T-cell (primary cell): Measurements from ENCODE around the gene DNAJC25. TPM values are rescaled to one million over a fixed set of nuclear protein-coding genes. Genes with fewer than 3 reads are reported as not detected.

Source experiments
- ATAC-seq, 4 experiments: fragments of 200-7000 bp in 3 of 4; fragments of 150-1000 bp in 1 of 4; cut with Tn5 transposase; replicated peaks in 1 of 4; 1 replicate in 3 of 4; 2 replicates in 1 of 4; pipeline ENCODE4 v1.10.0; 2021; ENCODE audit warnings: moderate library complexity in 3 of 4, mild to moderate bottlenecking in 2 of 4, moderate number of reproducible peaks in 1 of 4
- CTCF ChIA-PET, 2 donors: fragments of 300-600 bp; sonication (Branson Sonifier 250); formaldehyde crosslinking; loops; one replicate each; lab custom pipeline; 2022; ENCODE audit warnings: antibody characterized with exemption in 2 of 2; lab: Charles Lee
- POLR2A ChIA-PET, 2 donors: fragments of 300-600 bp; sonication (Branson Sonifier 250); formaldehyde crosslinking; loops; one replicate each; lab custom pipeline; 2022; ENCODE audit warnings: antibody characterized with exemption in 2 of 2; lab: Charles Lee
- DNase-seq, 35 experiments: peaks; one replicate each; pipeline versions ENCODE4 v3.0.0 to v3.0.0-alpha.2; 2013 to 2023
- H3K27ac ChIP-seq: one replicate; pipeline ENCODE4 v1.5.1; 2013; ENCODE audit warnings: low read length
- H3K27me3 ChIP-seq, 2 experiments: replicated peaks in 1 of 2; 1 replicate in 1 of 2; 2 replicates in 1 of 2; pipeline versions ENCODE4 v1.6.1 to v1.7.0; 2013; ENCODE audit warnings: low read length in 1 of 2, mixed read lengths in 1 of 2; ENCODE audit not compliant: control insufficient read depth in 2 of 2, insufficient read depth in 2 of 2; ENCODE audit errors: extremely low read depth in 1 of 2
- H3K36me3 ChIP-seq, 2 donors: 1 replicate in 1 of 2; 2 replicates in 1 of 2; pipeline versions ENCODE4 v1.6.1 to v1.7.0; 2013; ENCODE audit warnings: low read length in 1 of 2; ENCODE audit not compliant: control insufficient read depth in 2 of 2, insufficient read depth in 1 of 2; ENCODE audit errors: extremely low read depth in 1 of 2
- H3K4me1 ChIP-seq, 2 experiments: 1 replicate in 1 of 2; 2 replicates in 1 of 2; pipeline versions ENCODE4 v1.6.1 to v1.7.0; 2013; ENCODE audit warnings: low read length in 2 of 2, mixed read lengths in 1 of 2; ENCODE audit not compliant: insufficient read depth in 2 of 2, control insufficient read depth in 1 of 2; ENCODE audit errors: extremely low read depth in 1 of 2
- H3K4me3 ChIP-seq, 2 donors: 1 replicate in 1 of 2; 2 replicates in 1 of 2; pipeline versions ENCODE4 v1.5.1 to v1.7.0; 2013; ENCODE audit warnings: mild to moderate bottlenecking in 2 of 2, low read length in 1 of 2, moderate library complexity in 1 of 2; ENCODE audit not compliant: control insufficient read depth in 1 of 2; ENCODE audit errors: extremely low read depth in 1 of 2
- H3K9me3 ChIP-seq: 2 replicates; pipeline ENCODE4 v1.7.0; 2013
- H3K27ac Mint-ChIP-seq, 2 donors: one replicate each; pipeline ENCODE4 v1.8.0; 2020 to 2021; ENCODE audit warnings: mild to moderate bottlenecking in 2 of 2, mixed read lengths in 2 of 2
- H3K27me3 Mint-ChIP-seq, 2 donors: one replicate each; pipeline ENCODE4 v1.8.0; 2021 to 2022; ENCODE audit warnings: mixed read lengths in 2 of 2
- H3K36me3 Mint-ChIP-seq: one replicate; pipeline ENCODE4 v1.8.0; 2021; ENCODE audit warnings: mixed read lengths
- H3K4me1 Mint-ChIP-seq, 3 donors: one replicate each; pipeline ENCODE4 v1.8.0; 2020 to 2022; ENCODE audit warnings: mixed read lengths in 3 of 3, mild to moderate bottlenecking in 1 of 3
- H3K4me3 Mint-ChIP-seq, 3 donors: one replicate each; pipeline ENCODE4 v1.8.0; 2020 to 2022; ENCODE audit warnings: mild to moderate bottlenecking in 3 of 3, mixed read lengths in 3 of 3, moderate library complexity in 3 of 3
- H3K9me3 Mint-ChIP-seq, 3 donors: one replicate each; pipeline ENCODE4 v1.8.0; 2020 to 2022; ENCODE audit warnings: mixed read lengths in 3 of 3
- WGBS: methylation state at CpG from one replicate; pipeline ENCODE4 v1.1.5; 2013; ENCODE audit warnings: missing lambda C conversion rate; ENCODE audit not compliant: insufficient coverage; 5-methylcytosine and 5-hydroxymethylcytosine counted together
- total RNA-seq, 35 experiments: library from RNA in 6 of 35; stranded (reverse) in 6 of 35; fragments of 120-200 nt in 1 of 35; gene quantifications; one replicate each; pipeline versions ENCODE4 v1.2.1 to v1.2.4 and lab custom pipeline; 2013 to 2026

DNAJC25 gene
- total RNA-seq, 5 donors from 2014 or later (not counting 1 experiment from before 2014, with no cell fraction given) = 2.8 to 5.1 (median 3.6) TPM

- Histone ChIP-seq H3K9me3 (no peaks in the 10 kb centered on the region), H3K4me1 (no peaks in the 10 kb centered on the region), H3K27me3 (no peaks in the 10 kb centered on the region), H3K36me3 (peaks cover 3 to 4% of the 10 kb centered on the region in 2 donors), H3K27ac (no peak overlapping the region), H3K4me3 (no peak overlapping the region)
- no peaks in the 10 kb centered on the region for H3K9me3 Mint-ChIP-seq
- DNase-seq (no peak), ATAC-seq (no peak)
- no peak overlapping the region for H3K27ac Mint-ChIP-seq
- H3K27me3 Mint-ChIP-seq = no peaks in the 10 kb centered on the region
- H3K36me3 Mint-ChIP-seq = peaks cover 33% of the 10 kb centered on the region
- 97% methylated on average over 4 of the region's 6 CpGs for WGBS
- no peaks in the 10 kb centered on the region for H3K4me1 Mint-ChIP-seq
- no peak overlapping the region for H3K4me3 Mint-ChIP-seq
- ChIA-PET CTCF (no interaction called here), POLR2A (no interaction called here)
Measured at GRCh38 chr9:111679199-111679598, 48.1 kb downstream of the DNAJC25 start.

GRCh38 chr9:111683392-111683791, 52.3 kb downstream of the DNAJC25 start:
- CTCF ChIA-PET = no interaction called here

GRCh38 chr9:111691672-111692329, 60.7 kb downstream of the DNAJC25 start:
- no CpG with 5 or more reads among the region's 5 CpGs for WGBS
- peaks cover 12% of the 10 kb centered on the region for H3K36me3 Mint-ChIP-seq
- H3K27ac Mint-ChIP-seq = no peak overlapping the region
- DNase-seq (peak in 1 of 35 experiments; percentile 25), ATAC-seq (no peak)
- no peak overlapping the region for H3K27ac ChIP-seq
- POLR2A ChIA-PET = no interaction called here
- no peaks in the 10 kb centered on the region for H3K27me3 ChIP-seq
- CTCF ChIA-PET = interaction anchor here in 1 of 2 donors (1.2 kb wide), 1 partner anchor 383 kb away, joined by 4 read pairs; no protein-coding TSS in a partner anchor
- no peaks in the 10 kb centered on the region for H3K9me3 ChIP-seq
- H3K4me1 Mint-ChIP-seq = peaks cover 0 to 4% (median 0%) of the 10 kb centered on the region in 3 donors
- H3K4me3 Mint-ChIP-seq = no peak overlapping the region
- H3K4me1 ChIP-seq = no peaks in the 10 kb centered on the region
- H3K9me3 Mint-ChIP-seq = no peaks in the 10 kb centered on the region
- no peaks in the 10 kb centered on the region for H3K27me3 Mint-ChIP-seq
- H3K36me3 ChIP-seq = no peaks in the 10 kb centered on the region
- H3K4me3 ChIP-seq = no peak overlapping the region

More at GRCh38 chr9:111683392-111683791, 52.3 kb downstream of the DNAJC25 start:
- DNase-seq (no peak), ATAC-seq (no peak)
- H3K4me3 Mint-ChIP-seq = no peak overlapping the region
- Histone ChIP-seq H3K4me3 (no peak overlapping the region), H3K4me1 (no peaks in the 10 kb centered on the region), H3K9me3 (no peaks in the 10 kb centered on the region), H3K27ac (no peak overlapping the region), H3K36me3 (no peaks in the 10 kb centered on the region), H3K27me3 (no peaks in the 10 kb centered on the region)
- POLR2A ChIA-PET = no interaction called here
- H3K27me3 Mint-ChIP-seq = no peaks in the 10 kb centered on the region
- H3K9me3 Mint-ChIP-seq = no peaks in the 10 kb centered on the region
- peaks cover 16% of the 10 kb centered on the region for H3K36me3 Mint-ChIP-seq
- no peak overlapping the region for H3K27ac Mint-ChIP-seq
- WGBS = 100% methylated on average over 1 of the region's 1 CpG
- no peaks in the 10 kb centered on the region for H3K4me1 Mint-ChIP-seq

GRCh38 chr9:111696796-111697195, 65.7 kb downstream of the DNAJC25 start:
- Histone ChIP-seq H3K27me3 (no peaks in the 10 kb centered on the region), H3K4me3 (no peak overlapping the region), H3K9me3 (no peaks in the 10 kb centered on the region), H3K4me1 (no peaks in the 10 kb centered on the region), H3K36me3 (no peaks in the 10 kb centered on the region), H3K27ac (no peak overlapping the region)
- no peaks in the 10 kb centered on the region for H3K9me3 Mint-ChIP-seq
- H3K27ac Mint-ChIP-seq = no peak overlapping the region
- CTCF ChIA-PET = no interaction called here
- ATAC-seq (no peak), DNase-seq (no peak)
- H3K36me3 Mint-ChIP-seq = peaks cover 27% of the 10 kb centered on the region
- no peak overlapping the region for H3K4me3 Mint-ChIP-seq
- H3K27me3 Mint-ChIP-seq = no peaks in the 10 kb centered on the region
- POLR2A ChIA-PET = no interaction called here
- H3K4me1 Mint-ChIP-seq = peaks cover 8 to 16% (median 8%) of the 10 kb centered on the region in 3 donors

- CTCF ChIA-PET = no interaction called here
- ATAC-seq (no peak), DNase-seq (no peak)
- Mint-ChIP-seq H3K27ac (no peak overlapping the region), H3K4me1 (peaks cover 7 to 16% (median 8%) of the 10 kb centered on the region in 3 donors), H3K36me3 (peaks cover 29% of the 10 kb centered on the region), H3K27me3 (no peaks in the 10 kb centered on the region), H3K9me3 (no peaks in the 10 kb centered on the region), H3K4me3 (no peak overlapping the region)
- no peak overlapping the region for H3K4me3 ChIP-seq
- H3K4me1 ChIP-seq = no peaks in the 10 kb centered on the region
- no peaks in the 10 kb centered on the region for H3K27me3 ChIP-seq
- H3K36me3 ChIP-seq = peaks cover 0 to 3% of the 10 kb centered on the region in 2 donors
- WGBS = 14% methylated on average over 1 of the region's 1 CpG
- POLR2A ChIA-PET = no interaction called here
- no peaks in the 10 kb centered on the region for H3K9me3 ChIP-seq
- H3K27ac ChIP-seq = no peak overlapping the region
Measured at GRCh38 chr9:111700776-111701175, 69.6 kb downstream of the DNAJC25 start.

Other genes with a start within 250 kb of the DNAJC25 start
- gene ECPAS, start 147.0 kb upstream of the DNAJC25 start, total RNA-seq = 10 to 100 TPM; 50.5 to 67.1 (median 63.1) TPM
- gene ZNF483, start 106.2 kb upstream of the DNAJC25 start, total RNA-seq = 10 to 100 TPM; 13.5 to 21.5 (median 16.5) TPM
- gene PTGR1, start 31.7 kb upstream of the DNAJC25 start, total RNA-seq = 1 to 10 TPM in 1 of 5 donors, under 1 TPM in 2, not detected in 2; 0.30 to 1.9 (median 0.38) TPM
- gene GNG10, start 30.3 kb downstream of the DNAJC25 start, total RNA-seq = 10 to 100 TPM in 2 of 5 donors, 1 to 10 TPM in 3; 6.1 to 11.7 (median 7.7) TPM
- gene SHOC1, start 163.6 kb downstream of the DNAJC25 start, total RNA-seq = not detected